Peyer's patch (tissue), 4 donors: ENCODE data around the gene SH3PXD2B.

Source experiments
- POLR2A ChIP-seq, 2 donors: fragments of 450-650 bp; IDR thresholded peaks; one replicate each; pipeline ENCODE4 v1.5.1; 2017; ENCODE audit warnings: antibody characterized with exemption in 2 of 2, mild to moderate bottlenecking in 2 of 2, moderate library complexity in 2 of 2
- TF ChIP-seq, protein P1 (sequence below), 6 experiments: fragments of 450-650 bp in 4 of 6; fragments of 200-600 bp in 2 of 6; sonication (generic) in 1 of 6; IDR thresholded peaks; one replicate each; pipeline ENCODE4 v1.5.1; 2017 to 2019; ENCODE audit warnings: antibody characterized with exemption in 6 of 6, mild to moderate bottlenecking in 3 of 6, moderate library complexity in 1 of 6

DNA sequence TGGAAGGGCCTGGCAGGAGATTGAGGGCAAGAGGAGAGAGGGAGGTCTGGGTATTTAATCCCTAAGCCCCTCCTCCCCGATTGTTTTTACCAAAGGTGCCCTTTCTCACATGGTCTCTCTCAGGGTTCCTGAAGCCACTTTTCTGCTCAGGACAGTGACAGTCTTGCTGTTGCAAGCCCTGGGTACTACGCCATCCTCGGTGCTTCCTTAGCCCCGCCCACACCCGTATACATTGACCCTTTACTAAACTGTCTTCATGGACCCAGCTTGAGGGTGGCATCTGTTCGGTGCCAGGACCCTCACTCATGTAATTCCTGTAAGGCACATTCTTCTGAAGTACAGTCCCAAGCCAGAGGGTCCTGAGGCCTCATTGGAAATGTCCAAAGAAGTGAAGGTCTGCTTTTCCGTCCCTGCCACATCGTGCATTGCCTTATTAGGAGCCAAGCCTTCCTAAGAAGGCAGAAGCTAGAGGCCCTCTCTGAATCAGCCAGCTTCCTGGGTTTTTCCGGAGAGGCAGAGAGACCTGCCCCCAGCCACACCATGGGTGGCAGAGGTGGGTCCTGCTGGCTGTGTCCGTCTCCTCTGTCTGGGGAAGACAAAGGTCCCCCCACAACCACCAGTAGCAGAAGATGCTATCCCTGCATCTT is 1.9 kb upstream of the SH3PXD2B start:
- TF ChIP-seq, protein P1, sequence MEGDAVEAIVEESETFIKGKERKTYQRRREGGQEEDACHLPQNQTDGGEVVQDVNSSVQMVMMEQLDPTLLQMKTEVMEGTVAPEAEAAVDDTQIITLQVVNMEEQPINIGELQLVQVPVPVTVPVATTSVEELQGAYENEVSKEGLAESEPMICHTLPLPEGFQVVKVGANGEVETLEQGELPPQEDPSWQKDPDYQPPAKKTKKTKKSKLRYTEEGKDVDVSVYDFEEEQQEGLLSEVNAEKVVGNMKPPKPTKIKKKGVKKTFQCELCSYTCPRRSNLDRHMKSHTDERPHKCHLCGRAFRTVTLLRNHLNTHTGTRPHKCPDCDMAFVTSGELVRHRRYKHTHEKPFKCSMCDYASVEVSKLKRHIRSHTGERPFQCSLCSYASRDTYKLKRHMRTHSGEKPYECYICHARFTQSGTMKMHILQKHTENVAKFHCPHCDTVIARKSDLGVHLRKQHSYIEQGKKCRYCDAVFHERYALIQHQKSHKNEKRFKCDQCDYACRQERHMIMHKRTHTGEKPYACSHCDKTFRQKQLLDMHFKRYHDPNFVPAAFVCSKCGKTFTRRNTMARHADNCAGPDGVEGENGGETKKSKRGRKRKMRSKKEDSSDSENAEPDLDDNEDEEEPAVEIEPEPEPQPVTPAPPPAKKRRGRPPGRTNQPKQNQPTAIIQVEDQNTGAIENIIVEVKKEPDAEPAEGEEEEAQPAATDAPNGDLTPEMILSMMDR (IDR thresholded peaks at IDR 0.05) = no peak
- TF ChIP-seq POLR2A (IDR thresholded peaks at IDR 0.05) = no peak
